Peyer's patch (tissue), 4 donors: ENCODE results near the gene CMKLR1.

Experiments
- CTCF ChIP-seq, 6 experiments: fragments of 450-650 bp in 4 of 6; fragments of 200-600 bp in 2 of 6; sonication (generic) in 1 of 6; IDR thresholded peaks; one replicate each; pipeline ENCODE4 v1.5.1; 2017 to 2019; ENCODE audit warnings: antibody characterized with exemption in 6 of 6, mild to moderate bottlenecking in 3 of 6, moderate library complexity in 1 of 6
- POLR2A ChIP-seq, 2 donors: fragments of 450-650 bp; IDR thresholded peaks; one replicate each; pipeline ENCODE4 v1.5.1; 2017; ENCODE audit warnings: antibody characterized with exemption in 2 of 2, mild to moderate bottlenecking in 2 of 2, moderate library complexity in 2 of 2

DNA sequence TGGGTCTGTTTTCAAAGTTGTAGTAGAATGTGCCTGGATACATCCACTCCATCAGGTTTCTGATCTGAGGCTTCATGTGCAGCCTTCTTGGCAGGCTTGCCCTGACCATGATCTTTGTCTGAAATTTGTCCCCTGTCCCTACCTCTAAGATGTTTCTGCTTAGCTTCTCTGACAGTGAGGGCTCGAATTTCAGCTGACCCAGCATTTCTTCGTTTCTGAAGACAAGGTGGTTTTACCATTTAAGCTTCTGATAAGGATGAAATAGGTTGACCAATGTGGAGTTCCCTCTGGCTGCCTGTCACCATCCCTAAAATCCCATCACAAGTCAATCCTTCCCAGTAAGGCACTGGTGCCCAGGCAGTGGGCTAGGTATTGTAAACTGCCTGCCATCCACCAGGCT is 57.0 kb downstream of the CMKLR1 start:
- TF ChIP-seq CTCF (IDR thresholded peaks at IDR 0.05) = no peak
- TF ChIP-seq POLR2A (IDR thresholded peaks at IDR 0.05) = no peak
